Measurements from ENCODE around the gene INPP4B. TPM values are rescaled to one million over a fixed set of nuclear protein-coding genes. Genes with fewer than 3 reads are reported as not detected.

INPP4B gene
- polyA plus RNA-seq, 1 experiment = 5.1 TPM

- Histone ChIP-seq H3K27ac (ENCODE audit: low read depth, low read length) (no peak overlapping the region), H3K9me3 (ENCODE audit: control insufficient read depth, insufficient read depth, low read length) (no peaks in the 10 kb centered on the region)
Observed at GRCh38 chr4:142567199-142567598, 278.9 kb downstream of the INPP4B start.

GRCh38 chr4:142566777-142567176 is 279.3 kb downstream of the INPP4B start:
- Histone ChIP-seq H3K27ac (ENCODE audit: low read depth, low read length) (no peak overlapping the region), H3K27me3 (ENCODE audit: control insufficient read depth, insufficient read depth, low read length) (no peaks in the 10 kb centered on the region), H3K9me3 (ENCODE audit: control insufficient read depth, insufficient read depth, low read length) (no peaks in the 10 kb centered on the region), H3K4me3 (ENCODE audit: low read depth, low read length) (no peak overlapping the region)
- TF ChIP-seq CTCF (IDR thresholded peaks at IDR 0.05; ENCODE audit: low read depth, low read length) = no peak
- ChIA-PET CTCF (interaction anchor here (1.8 kb wide), 1 partner anchor 214 kb away, joined by 6 read pairs; no protein-coding TSS in a partner anchor), POLR2A (no interaction called here)
- no peak for DNase-seq (ENCODE audit: low read depth, low spot score)

More at GRCh38 chr4:142567199-142567598, 278.9 kb downstream of the INPP4B start:
- no peak for TF ChIP-seq CTCF (IDR thresholded peaks at IDR 0.05; ENCODE audit: low read depth, low read length)
- Histone ChIP-seq H3K27me3 (ENCODE audit: control insufficient read depth, insufficient read depth, low read length) (no peaks in the 10 kb centered on the region), H3K4me3 (ENCODE audit: low read depth, low read length) (no peak overlapping the region)
- CTCF ChIA-PET = interaction anchor here (1.8 kb wide), 1 partner anchor 215 kb away, joined by 6 read pairs; no protein-coding TSS in a partner anchor
- POLR2A ChIA-PET = no interaction called here
- no peak for DNase-seq (ENCODE audit: low read depth, low spot score)

- no peak for TF ChIP-seq CTCF (IDR thresholded peaks at IDR 0.05; ENCODE audit: low read depth, low read length)
- CTCF ChIA-PET = interaction anchor here (1.8 kb wide), 1 partner anchor 214 kb away, joined by 6 read pairs; no protein-coding TSS in a partner anchor
Observed at GRCh38 chr4:142566243-142566642, 279.9 kb downstream of the INPP4B start.

GRCh38 chr4:142565771-142566170 is 280.3 kb downstream of the INPP4B start:
- no peak for TF ChIP-seq CTCF (IDR thresholded peaks at IDR 0.05; ENCODE audit: low read depth, low read length)
- Histone ChIP-seq H3K4me3 (ENCODE audit: low read depth, low read length) (no peak overlapping the region), H3K9me3 (ENCODE audit: control insufficient read depth, insufficient read depth, low read length) (no peaks in the 10 kb centered on the region), H3K27me3 (ENCODE audit: control insufficient read depth, insufficient read depth, low read length) (no peaks in the 10 kb centered on the region), H3K27ac (ENCODE audit: low read depth, low read length) (no peak overlapping the region)
- DNase-seq (ENCODE audit: low read depth, low spot score) = no peak
- ChIA-PET CTCF (interaction anchor here (1.8 kb wide), 1 partner anchor 213 kb away, joined by 6 read pairs; no protein-coding TSS in a partner anchor), POLR2A (no interaction called here)

More at GRCh38 chr4:142566243-142566642, 279.9 kb downstream of the INPP4B start:
- POLR2A ChIA-PET = no interaction called here
- Histone ChIP-seq H3K4me3 (ENCODE audit: low read depth, low read length) (no peak overlapping the region), H3K9me3 (ENCODE audit: control insufficient read depth, insufficient read depth, low read length) (no peaks in the 10 kb centered on the region), H3K27ac (ENCODE audit: low read depth, low read length) (no peak overlapping the region), H3K27me3 (ENCODE audit: control insufficient read depth, insufficient read depth, low read length) (no peaks in the 10 kb centered on the region)
- no peak for DNase-seq (ENCODE audit: low read depth, low spot score)

- H3K27me3 ChIP-seq (ENCODE audit: control insufficient read depth, insufficient read depth, low read length) = no peaks in the 10 kb centered on the region
- DNase-seq (ENCODE audit: low read depth, low spot score) = no peak
- no peak overlapping the region for H3K27ac ChIP-seq (ENCODE audit: low read depth, low read length)
- H3K9me3 ChIP-seq (ENCODE audit: control insufficient read depth, insufficient read depth, low read length) = no peaks in the 10 kb centered on the region
- POLR2A ChIA-PET = no interaction called here
- TF ChIP-seq CTCF (IDR thresholded peaks at IDR 0.05; ENCODE audit: low read depth, low read length) = no peak
- CTCF ChIA-PET = interaction anchor here (1.0 kb wide), 1 partner anchor 436 kb away, joined by 3 read pairs; no protein-coding TSS in a partner anchor
- H3K4me3 ChIP-seq (ENCODE audit: low read depth, low read length) = no peak overlapping the region
Observed at GRCh38 chr4:142563682-142564291, 282.3 kb downstream of the INPP4B start.

All from AG04450 (cell line).